ENCODE results near the gene ZMYND8.
"Not testable (repeated sequence)": the region's sequence is repeated elsewhere in the genome, so short reads cannot be mapped to it uniquely, and the experiment has no call there.

Gene ZMYND8

GRCh38 chr20:47379433-47380150 lies 23.1 kb upstream of the ZMYND8 start:
- Mint-ChIP-seq H3K27ac (no peak overlapping the region), H3K4me3 (no peak overlapping the region), H3K4me1 (ENCODE audit: low read depth) (peaks cover 28% of the 10 kb centered on the region), H3K36me3 (ENCODE audit: low read depth) (no peaks in the 10 kb centered on the region), H3K9me3 (no peaks in the 10 kb centered on the region), H3K27me3 (no peaks in the 10 kb centered on the region)
- no peak for DNase-seq

- no peak for DNase-seq
- Mint-ChIP-seq H3K36me3 (ENCODE audit: low read depth) (no peaks in the 10 kb centered on the region), H3K4me1 (ENCODE audit: low read depth) (peaks cover 13% of the 10 kb centered on the region), H3K27ac (no peak overlapping the region), H3K9me3 (no peaks in the 10 kb centered on the region), H3K4me3 (no peak overlapping the region), H3K27me3 (no peaks in the 10 kb centered on the region)
Observed at GRCh38 chr20:47377122-47377722, 20.7 kb upstream of the ZMYND8 start.

- H3K4me3 Mint-ChIP-seq; DNase-seq; H3K36me3 Mint-ChIP-seq (ENCODE audit: low read depth); H3K27ac Mint-ChIP-seq; H3K27me3 Mint-ChIP-seq; H3K9me3 Mint-ChIP-seq: not testable (repeated sequence)
- peaks cover 13% of the 10 kb centered on the region for H3K4me1 Mint-ChIP-seq (ENCODE audit: low read depth)
Observed at GRCh38 chr20:47376096-47376643, 19.7 kb upstream of the ZMYND8 start.

- not testable (repeated sequence) for H3K9me3 Mint-ChIP-seq; H3K36me3 Mint-ChIP-seq (ENCODE audit: low read depth); DNase-seq; H3K4me3 Mint-ChIP-seq; H3K4me1 Mint-ChIP-seq (ENCODE audit: low read depth); H3K27me3 Mint-ChIP-seq; H3K27ac Mint-ChIP-seq
Observed at GRCh38 chr20:47374121-47374520, 17.6 kb upstream of the ZMYND8 start.

- no peak for DNase-seq
- H3K9me3 Mint-ChIP-seq: no peaks in the 10 kb centered on the region
- no peak overlapping the region for H3K4me3 Mint-ChIP-seq
- H3K4me1 Mint-ChIP-seq (ENCODE audit: low read depth): peaks cover 6% of the 10 kb centered on the region
- H3K27ac Mint-ChIP-seq: no peak overlapping the region
- no peaks in the 10 kb centered on the region for H3K36me3 Mint-ChIP-seq (ENCODE audit: low read depth)
- no peaks in the 10 kb centered on the region for H3K27me3 Mint-ChIP-seq
Observed at GRCh38 chr20:47373206-47373733, 16.8 kb upstream of the ZMYND8 start.

GRCh38 chr20:47370850-47371782 lies 14.6 kb upstream of the ZMYND8 start:
- no peak for DNase-seq
- Mint-ChIP-seq H3K27ac (no peak overlapping the region), H3K27me3 (no peaks in the 10 kb centered on the region), H3K4me3 (no peak overlapping the region), H3K4me1 (ENCODE audit: low read depth) (peaks cover 6% of the 10 kb centered on the region), H3K36me3 (ENCODE audit: low read depth) (no peaks in the 10 kb centered on the region), H3K9me3 (no peaks in the 10 kb centered on the region)

GRCh38 chr20:47370214-47370613 lies 13.7 kb upstream of the ZMYND8 start:
- no peaks in the 10 kb centered on the region for H3K36me3 Mint-ChIP-seq (ENCODE audit: low read depth)
- no peaks in the 10 kb centered on the region for H3K27me3 Mint-ChIP-seq
- no peak for DNase-seq
- H3K9me3 Mint-ChIP-seq: no peaks in the 10 kb centered on the region
- H3K27ac Mint-ChIP-seq: no peak overlapping the region
- H3K4me3 Mint-ChIP-seq: no peak overlapping the region
- peaks cover 8% of the 10 kb centered on the region for H3K4me1 Mint-ChIP-seq (ENCODE audit: low read depth)

GRCh38 chr20:47368301-47368700 lies 11.8 kb upstream of the ZMYND8 start:
- Mint-ChIP-seq H3K27me3 (no peaks in the 10 kb centered on the region), H3K4me1 (ENCODE audit: low read depth) (peaks cover 12% of the 10 kb centered on the region), H3K36me3 (ENCODE audit: low read depth) (no peaks in the 10 kb centered on the region), H3K27ac (no peak overlapping the region), H3K4me3 (no peak overlapping the region), H3K9me3 (no peaks in the 10 kb centered on the region)
- no peak for DNase-seq

- H3K27me3 Mint-ChIP-seq; H3K4me3 Mint-ChIP-seq; H3K27ac Mint-ChIP-seq; H3K9me3 Mint-ChIP-seq; H3K36me3 Mint-ChIP-seq (ENCODE audit: low read depth); DNase-seq: not testable (repeated sequence)
- peaks cover 18% of the 10 kb centered on the region for H3K4me1 Mint-ChIP-seq (ENCODE audit: low read depth)
Observed at GRCh38 chr20:47366301-47366700, 9.8 kb upstream of the ZMYND8 start.

GRCh38 chr20:47365023-47365764 lies 8.7 kb upstream of the ZMYND8 start:
- Mint-ChIP-seq H3K27me3 (no peaks in the 10 kb centered on the region), H3K27ac (no peak overlapping the region), H3K4me3 (no peak overlapping the region), H3K9me3 (no peaks in the 10 kb centered on the region), H3K36me3 (ENCODE audit: low read depth) (no peaks in the 10 kb centered on the region), H3K4me1 (ENCODE audit: low read depth) (peaks cover 18% of the 10 kb centered on the region)
- no peak for DNase-seq

- no peak overlapping the region for H3K27ac Mint-ChIP-seq
Observed at GRCh38 chr20:47362361-47363219, 6.1 kb upstream of the ZMYND8 start.

GRCh38 chr20:47361057-47361915 lies 4.8 kb upstream of the ZMYND8 start:
- no peak for DNase-seq
- Mint-ChIP-seq H3K27ac (no peak overlapping the region), H3K4me1 (ENCODE audit: low read depth) (peaks cover 51% of the 10 kb centered on the region), H3K36me3 (ENCODE audit: low read depth) (peaks cover 2% of the 10 kb centered on the region), H3K4me3 (no peak overlapping the region), H3K9me3 (no peaks in the 10 kb centered on the region), H3K27me3 (no peaks in the 10 kb centered on the region)

More at GRCh38 chr20:47362361-47363219, 6.1 kb upstream of the ZMYND8 start:
- Mint-ChIP-seq H3K4me1 (ENCODE audit: low read depth) (peaks cover 38% of the 10 kb centered on the region), H3K4me3 (no peak overlapping the region), H3K9me3 (no peaks in the 10 kb centered on the region), H3K36me3 (ENCODE audit: low read depth) (no peaks in the 10 kb centered on the region), H3K27me3 (no peaks in the 10 kb centered on the region)
- no peak for DNase-seq

Data from activated T-cell treated with anti-CD3 and anti-CD28 coated beads, Interleukin-2, amount 50 U/mL, for 24 hours (primary cell).